K562 (cell line): ENCODE results near the gene STUM. TPM values are rescaled to one million over a fixed set of nuclear protein-coding genes. Genes with fewer than 3 reads are reported as not detected.

Source experiments
- ATAC-seq: fragments of 200-7000 bp; cut with Tn5 transposase; 3 replicates; pipeline ENCODE4 v1.9.1; 2020; ENCODE audit warnings: moderate library complexity
- BruUV-seq: library from RNA; stranded (reverse); fragments of 400-500 nt; replicated peaks from 2 replicates; lab custom pipeline; 2021; lab: Mats Ljungman, UMichigan
- CTCF ChIA-PET: fragments of 300-600 bp; formaldehyde crosslinking; extraction: SDS; loops from one replicate; lab custom pipeline; 2021; ENCODE audit warnings: low intra/inter-chr PET ratio; lab: Yijun Ruan, JAX
- POLR2A ChIA-PET: fragments of 300-600, 350-650 bp; sonication (Branson Sonifier 250); formaldehyde crosslinking; extraction: SDS; loops from one replicate; lab custom pipeline; 2021; ENCODE audit warnings: antibody characterized with exemption, inconsistent platforms; lab: Yijun Ruan, JAX
- DNase-seq, 4 experiments: peaks; one replicate each; pipeline versions ENCODE4 v3.0.0 to v3.0.0-alpha.2; 2011 to 2018; ENCODE audit warnings: low spot score in 3 of 4, mixed read lengths in 3 of 4; ENCODE audit errors: extremely low read depth in 1 of 4
- FAIRE-seq: peaks from 2 replicates; lab custom pipeline; 2011; peaks lifted over from hg19 to GRCh38; lab: Jason Lieb, UNC
- H2AFZ ChIP-seq: 2 replicates; pipeline ENCODE4 v1.6.0; 2011; ENCODE audit warnings: low read depth, low read length, control low read depth, inconsistent platforms
- H3K27ac ChIP-seq: fragments of 200-600 bp; 3 replicates; pipeline ENCODE4 v1.8.0; 2011; ENCODE audit warnings: low read depth, mild to moderate bottlenecking, control low read depth, inconsistent platforms, low read length, moderate library complexity, mixed read lengths; ENCODE audit errors: extremely low read depth
- H3K27me3 ChIP-seq, 2 experiments: fragments of 300-600 bp in 1 of 2; 2 replicates in 1 of 2; 3 replicates in 1 of 2; pipeline versions ENCODE4 v1.6.0 to v1.8.0; 2011; ENCODE audit warnings: inconsistent platforms in 2 of 2, low read length in 2 of 2, mild to moderate bottlenecking in 1 of 2, mixed read lengths in 1 of 2, moderate library complexity in 1 of 2; ENCODE audit not compliant: control insufficient read depth in 2 of 2, insufficient read depth in 2 of 2
- H3K36me3 ChIP-seq: fragments of 300-600 bp; 3 replicates; pipeline ENCODE4 v1.8.0; 2011; ENCODE audit warnings: mild to moderate bottlenecking, low read length, inconsistent platforms; ENCODE audit not compliant: control insufficient read depth, insufficient read depth
- H3K4me1 ChIP-seq, 2 experiments: fragments of 200-600 bp in 1 of 2; replicated peaks in 1 of 2; 2 replicates in 1 of 2; 3 replicates in 1 of 2; pipeline versions ENCODE4 v1.5.1 to v1.8.0; 2011; ENCODE audit warnings: inconsistent platforms in 2 of 2, low read length in 2 of 2, mild to moderate bottlenecking in 1 of 2, mixed read lengths in 1 of 2, moderate library complexity in 1 of 2; ENCODE audit not compliant: control insufficient read depth in 2 of 2, insufficient read depth in 2 of 2
- H3K4me2 ChIP-seq: 2 replicates; pipeline ENCODE4 v1.6.1; 2011; ENCODE audit warnings: low read length, control low read depth, inconsistent platforms, mixed read lengths; ENCODE audit not compliant: insufficient read depth
- H3K4me3 ChIP-seq: fragments of 200-600 bp; sonication (generic), shearing (Covaris generic); 2 replicates; pipeline ENCODE4 v1.5.1; 2016; ENCODE audit warnings: control low read depth, inconsistent platforms
- H3K79me2 ChIP-seq: fragments of 200-600 bp; 3 replicates; pipeline ENCODE4 v1.8.0; 2011; ENCODE audit warnings: low read length, inconsistent platforms; ENCODE audit not compliant: control insufficient read depth, insufficient read depth
- H3K9ac ChIP-seq, 2 experiments: 2 replicates each; pipeline versions ENCODE4 v1.6.0 to v1.6.1; 2011; ENCODE audit warnings: low read depth in 2 of 2, low read length in 2 of 2, control low read depth in 1 of 2, inconsistent platforms in 1 of 2, mild to moderate bottlenecking in 1 of 2, mixed read lengths in 1 of 2; ENCODE audit not compliant: insufficient read depth in 1 of 2
- H3K9me1 ChIP-seq: one replicate; pipeline ENCODE4 v1.6.0; 2011; ENCODE audit warnings: inconsistent platforms, mild to moderate bottlenecking, low read length, moderate library complexity; ENCODE audit not compliant: control insufficient read depth, insufficient read depth
- H3K9me3 ChIP-seq: replicated peaks from 2 replicates; pipeline ENCODE4 v1.5.1; 2011; ENCODE audit warnings: low read depth, low read length, inconsistent platforms; ENCODE audit not compliant: control insufficient read depth, insufficient read depth
- H4K20me1 ChIP-seq: replicated peaks from 2 replicates; pipeline ENCODE4 v1.6.1; 2011; ENCODE audit warnings: low read length, inconsistent platforms, mixed read lengths; ENCODE audit not compliant: control insufficient read depth, insufficient read depth
- BRD9 ChIP-seq: fragments of 450-650 bp; IDR thresholded peaks from 2 replicates; pipeline ENCODE4 v1.6.1; 2018; ENCODE audit warnings: low read depth; ENCODE audit not compliant: partially characterized antibody
- CAMTA2 ChIP-seq: fragments of 250-450 bp; sonication (Bioruptor Pico); conservative IDR thresholded peaks from 2 replicates; pipeline ENCODE4 v1.5.1; 2022
- JUN ChIP-seq, 2 experiments: sonication (generic) in 1 of 2; formaldehyde crosslinking in 1 of 2; IDR thresholded peaks; 2 replicates each; pipeline versions ENCODE4 v1.6.1 to v1.8.0; 2012 to 2022; ENCODE audit warnings: borderline replicate concordance in 2 of 2, mild to moderate bottlenecking in 2 of 2, improper control_type of control experiment in 1 of 2, low read depth in 1 of 2, low read length in 1 of 2, missing genetic modification reagents in 1 of 2
- MAZ ChIP-seq, 2 experiments: fragments of 450-650 bp in 1 of 2; sonication (generic) in 1 of 2; formaldehyde crosslinking; IDR thresholded peaks in 1 of 2; conservative IDR thresholded peaks in 1 of 2; 2 replicates each; pipeline versions ENCODE4 v1.4.0 to v1.5.0; 2020; ENCODE audit warnings: mild to moderate bottlenecking in 1 of 2, missing genetic modification reagents in 1 of 2
- SMARCA5 ChIP-seq: fragments of 450-650 bp; IDR thresholded peaks from 2 replicates; pipeline ENCODE4 v1.6.1; 2016
- TBP ChIP-seq: optimal IDR thresholded peaks from 2 replicates; pipeline ENCODE3; 2011; ENCODE audit warnings: low read depth, low read length, improper control_type of control experiment
- TEAD1 ChIP-seq, 2 experiments: fragments of 450-650 bp in 1 of 2; sonication (generic) in 1 of 2; formaldehyde crosslinking; IDR thresholded peaks; 2 replicates each; pipeline versions ENCODE4 v1.4.0 to v1.8.0; 2020 to 2022; ENCODE audit warnings: mild to moderate bottlenecking in 2 of 2, missing genetic modification reagents in 1 of 2
- TEAD4 ChIP-seq, 2 experiments: sonication (generic) in 1 of 2; formaldehyde crosslinking in 1 of 2; IDR thresholded peaks; 2 replicates each; pipeline versions ENCODE4 v1.6.1 to v1.8.0; 2012 to 2022; ENCODE audit warnings: borderline replicate concordance in 1 of 2, inconsistent platforms in 1 of 2, low read length in 1 of 2, mild to moderate bottlenecking in 1 of 2, missing genetic modification reagents in 1 of 2
- WGBS: fragments of 100-300 bp; shearing (Covaris generic); methylation state at CpG from one replicate; pipeline ENCODE4 v1.1.6; 2016; ENCODE audit warnings: low coverage, mixed read lengths; ENCODE audit not compliant: insufficient coverage; ENCODE audit errors: missing lambda C conversion rate; 5-methylcytosine and 5-hydroxymethylcytosine counted together
- in situ Hi-C: fragments of 300-500 bp; cut with MboI; formaldehyde crosslinking; loops from 4 replicates; pipeline ENCODE4 v1.15.0; 2018; ENCODE audit warnings: inconsistent platforms, mixed read lengths
- intact Hi-C: fragments of 100-400 bp; cut with micrococcal nuclease; formaldehyde crosslinking; loops from 2 replicates; pipeline ENCODE4 v1.14.2; 2022
- polyA plus RNA-seq, 8 experiments: library from polyadenylated mRNA; depleted of rRNA in 4 of 8; stranded (reverse) in 5 of 8; unstranded in 3 of 8; fragments of >200 nt; fragmentation: Nextera tagmentation in 2 of 8; fragmentation: Illumina TruSeq in 1 of 8; extraction: Ambion mirVana in 2 of 8; extraction: Trizol in 1 of 8; gene quantifications; 2 replicates each; pipeline versions ENCODE4 v1.2.1 to v1.2.3, GENCODE V29; 2011 to 2014; ENCODE audit warnings: inconsistent platforms in 1 of 8, missing spikeins in 1 of 8
- total RNA-seq, 7 experiments: library from RNA; depleted of rRNA in 6 of 7; stranded (reverse); fragments of >200 nt in 6 of 7; fragmentation: Illumina TruSeq in 2 of 7; extraction: Trizol in 2 of 7; gene quantifications; 2 replicates each; pipeline versions ENCODE4 v1.2.1 to v1.2.3, GENCODE V29; 2011 to 2021; ENCODE audit warnings: low replicate concordance in 1 of 7
- TF ChIP-seq, protein P1 (sequence below): fragments of 450-650 bp; IDR thresholded peaks from 2 replicates; pipeline ENCODE4 v1.6.1; 2016; ENCODE audit warnings: low read depth

The STUM gene
- total and polyA plus RNA-seq, 9 of the 15 experiments (the other 6 are each of a cell fraction or from before 2014, with no cell fraction given) = not detected

- in situ Hi-C loops (no loop called here), intact Hi-C loops (loop anchor here (1.0 to 5.0 kb wide), 2 partner anchors 62 to 280 kb away; no protein-coding TSS in a partner anchor)
- CTCF ChIA-PET = interaction anchor here (1.2 kb wide), 1 partner anchor 61 kb away, joined by 3 read pairs; no protein-coding TSS in a partner anchor
- Histone ChIP-seq H3K9me3 (no peaks in the 10 kb centered on the region), H3K36me3 (no peaks in the 10 kb centered on the region), H3K9me1 (no peaks in the 10 kb centered on the region), H3K4me1 (peaks cover 0 to 18% of the 10 kb centered on the region in 2 experiments; a peak in 3 of 5 replicates), H3K4me2 (no peak overlapping the region; the same call in 1 of the 2 replicates), H3K27me3 (peaks cover 7 to 48% of the 10 kb centered on the region in 2 experiments), H3K4me3 (no peak overlapping the region), H2AFZ (peak overlapping the region; percentile 41; the same call in 1 of the 2 replicates), H3K27ac (no peak overlapping the region), H3K9ac (no peak overlapping the region), H3K79me2 (no peaks in the 10 kb centered on the region), H4K20me1 (no peaks in the 10 kb centered on the region)
- FAIRE-seq (peak; percentile 86), DNase-seq (peak; percentile 69 to 83 (median 77)), ATAC-seq (peak; percentile 97)
- BruUV-seq = no TSS peak
- POLR2A ChIA-PET = interaction anchor here (0.6 to 1.4 kb wide), 4 partner anchors 13 to 328 kb away, joined by 3 to 5 read pairs (median 4); no protein-coding TSS in a partner anchor
- WGBS = 5% methylated on average over 16 of the region's 16 CpGs
- TF ChIP-seq CAMTA2 (CRISPR knock-in tag) (no peak), JUN (IDR thresholded peaks at IDR 0.05; ENCODE audit: borderline replicate concordance, low read depth, low read length) (no peak), JUN (CRISPR knock-in tag; IDR thresholded peaks at IDR 0.05; ENCODE audit: borderline replicate concordance) (0 out of 2 replicates have a peak, but pooled peaks have one; percentile 25), BRD9 (no peak), SMARCA5 (no peak), TBP (no peak), TEAD4 (IDR thresholded peaks at IDR 0.05; ENCODE audit: low read length) (0 out of 2 replicates have a peak, but pooled peaks have one; percentile 22), TEAD4 (CRISPR knock-in tag; IDR thresholded peaks at IDR 0.05; ENCODE audit: borderline replicate concordance) (0 out of 2 replicates have a peak, but pooled peaks have one; percentile 18), MAZ (CRISPR knock-in tag; conservative IDR thresholded peaks at IDR 0.05 in 1 of 2, IDR thresholded peaks at IDR 0.05 in 1 of 2) (no peak; a peak in 1 of 4 replicates), TEAD1 (CRISPR knock-in tag; IDR thresholded peaks at IDR 0.05) (peak in 1 of 2 experiments; percentile 70; a peak in 1 of 4 replicates)
- TF ChIP-seq, protein P1, sequence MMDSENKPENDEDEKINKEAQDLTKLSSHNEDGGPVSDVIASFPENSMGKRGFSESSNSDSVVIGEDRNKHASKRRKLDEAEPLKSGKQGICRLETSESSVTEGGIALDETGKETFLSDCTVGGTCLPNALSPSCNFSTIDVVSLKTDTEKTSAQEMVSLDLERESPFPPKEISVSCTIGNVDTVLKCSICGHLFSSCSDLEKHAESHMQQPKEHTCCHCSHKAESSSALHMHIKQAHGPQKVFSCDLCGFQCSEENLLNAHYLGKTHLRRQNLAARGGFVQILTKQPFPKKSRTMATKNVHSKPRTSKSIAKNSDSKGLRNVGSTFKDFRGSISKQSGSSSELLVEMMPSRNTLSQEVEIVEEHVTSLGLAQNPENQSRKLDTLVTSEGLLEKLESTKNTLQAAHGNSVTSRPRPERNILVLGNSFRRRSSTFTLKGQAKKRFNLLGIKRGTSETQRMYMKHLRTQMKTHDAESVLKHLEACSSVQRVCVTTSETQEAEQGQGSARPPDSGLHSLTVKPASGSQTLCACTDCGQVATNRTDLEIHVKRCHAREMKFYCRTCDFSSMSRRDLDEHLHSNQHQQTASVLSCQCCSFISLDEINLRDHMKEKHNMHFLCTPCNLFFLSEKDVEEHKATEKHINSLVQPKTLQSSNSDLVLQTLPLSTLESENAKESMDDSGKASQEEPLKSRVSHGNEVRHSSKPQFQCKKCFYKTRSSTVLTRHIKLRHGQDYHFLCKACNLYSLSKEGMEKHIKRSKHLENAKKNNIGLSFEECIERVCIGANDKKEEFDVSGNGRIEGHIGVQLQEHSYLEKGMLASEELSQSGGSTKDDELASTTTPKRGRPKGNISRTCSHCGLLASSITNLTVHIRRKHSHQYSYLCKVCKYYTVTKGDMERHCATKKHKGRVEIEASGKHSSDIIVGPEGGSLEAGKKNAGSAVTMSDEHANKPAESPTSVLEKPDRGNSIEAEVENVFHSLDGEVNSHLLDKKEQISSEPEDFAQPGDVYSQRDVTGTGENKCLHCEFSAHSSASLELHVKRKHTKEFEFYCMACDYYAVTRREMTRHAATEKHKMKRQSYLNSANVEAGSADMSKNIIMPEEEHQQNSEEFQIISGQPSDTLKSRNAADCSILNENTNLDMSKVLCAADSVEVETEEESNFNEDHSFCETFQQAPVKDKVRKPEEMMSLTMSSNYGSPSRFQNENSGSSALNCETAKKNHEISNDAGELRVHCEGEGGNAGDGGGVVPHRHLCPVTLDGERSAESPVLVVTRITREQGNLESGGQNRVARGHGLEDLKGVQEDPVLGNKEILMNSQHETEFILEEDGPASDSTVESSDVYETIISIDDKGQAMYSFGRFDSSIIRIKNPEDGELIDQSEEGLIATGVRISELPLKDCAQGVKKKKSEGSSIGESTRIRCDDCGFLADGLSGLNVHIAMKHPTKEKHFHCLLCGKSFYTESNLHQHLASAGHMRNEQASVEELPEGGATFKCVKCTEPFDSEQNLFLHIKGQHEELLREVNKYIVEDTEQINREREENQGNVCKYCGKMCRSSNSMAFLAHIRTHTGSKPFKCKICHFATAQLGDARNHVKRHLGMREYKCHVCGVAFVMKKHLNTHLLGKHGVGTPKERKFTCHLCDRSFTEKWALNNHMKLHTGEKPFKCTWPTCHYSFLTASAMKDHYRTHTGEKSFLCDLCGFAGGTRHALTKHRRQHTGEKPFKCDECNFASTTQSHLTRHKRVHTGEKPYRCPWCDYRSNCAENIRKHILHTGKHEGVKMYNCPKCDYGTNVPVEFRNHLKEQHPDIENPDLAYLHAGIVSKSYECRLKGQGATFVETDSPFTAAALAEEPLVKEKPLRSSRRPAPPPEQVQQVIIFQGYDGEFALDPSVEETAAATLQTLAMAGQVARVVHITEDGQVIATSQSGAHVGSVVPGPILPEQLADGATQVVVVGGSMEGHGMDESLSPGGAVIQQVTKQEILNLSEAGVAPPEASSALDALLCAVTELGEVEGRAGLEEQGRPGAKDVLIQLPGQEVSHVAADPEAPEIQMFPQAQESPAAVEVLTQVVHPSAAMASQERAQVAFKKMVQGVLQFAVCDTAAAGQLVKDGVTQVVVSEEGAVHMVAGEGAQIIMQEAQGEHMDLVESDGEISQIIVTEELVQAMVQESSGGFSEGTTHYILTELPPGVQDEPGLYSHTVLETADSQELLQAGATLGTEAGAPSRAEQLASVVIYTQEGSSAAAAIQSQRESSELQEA = no peak
Measured at GRCh38 chr1:226547754-226548191, 791 bp upstream of the STUM start.
